Sigmoid colon (tissue), 4 donors: ENCODE data around the gene EMB.

Source experiments
- CTCF ChIP-seq, 4 experiments: fragments of 450-650 bp in 3 of 4; fragments of 200-600 bp in 1 of 4; IDR thresholded peaks; one replicate each; pipeline ENCODE4 v1.5.1; 2016 to 2019; ENCODE audit warnings: antibody characterized with exemption in 4 of 4, mild to moderate bottlenecking in 3 of 4, moderate library complexity in 2 of 4
- EP300 ChIP-seq, 4 donors: sonication (generic); formaldehyde crosslinking; IDR thresholded peaks; one replicate each; pipeline ENCODE4 v1.6.1; 2017; ENCODE audit warnings: antibody characterized with exemption in 4 of 4
- POLR2A ChIP-seq, 2 donors: fragments of 450-650 bp; IDR thresholded peaks; one replicate each; pipeline ENCODE4 v1.6.1; 2016; ENCODE audit warnings: antibody characterized with exemption in 2 of 2, mild to moderate bottlenecking in 2 of 2, moderate library complexity in 2 of 2
- POLR2AphosphoS5 ChIP-seq, 4 donors: sonication (generic); formaldehyde crosslinking; IDR thresholded peaks; one replicate each; pipeline ENCODE4 v1.6.1; 2017; ENCODE audit warnings: antibody characterized with exemption in 4 of 4

GRCh38 chr5:50441493-50441955 is 436 bp upstream of the EMB start:
- no peak for TF ChIP-seq POLR2A (IDR thresholded peaks at IDR 0.05)
- no peak for TF ChIP-seq CTCF (IDR thresholded peaks at IDR 0.05)
- TF ChIP-seq POLR2AphosphoS5 (IDR thresholded peaks at IDR 0.05), result no peak
- TF ChIP-seq EP300 (IDR thresholded peaks at IDR 0.05), result no peak
